ENCODE measurements around the gene AKT3. TPM values are rescaled to one million over a fixed set of nuclear protein-coding genes. Genes with fewer than 3 reads are reported as not detected.
"Not testable (repeated sequence)": the region's sequence is repeated elsewhere in the genome, so short reads cannot be mapped to it uniquely, and the experiment has no call there.

Gene AKT3
- total and polyA plus RNA-seq, 2 donors (not counting 1 experiment from before 2014, with no cell fraction given): 37.8 to 42.0 TPM

DNA sequence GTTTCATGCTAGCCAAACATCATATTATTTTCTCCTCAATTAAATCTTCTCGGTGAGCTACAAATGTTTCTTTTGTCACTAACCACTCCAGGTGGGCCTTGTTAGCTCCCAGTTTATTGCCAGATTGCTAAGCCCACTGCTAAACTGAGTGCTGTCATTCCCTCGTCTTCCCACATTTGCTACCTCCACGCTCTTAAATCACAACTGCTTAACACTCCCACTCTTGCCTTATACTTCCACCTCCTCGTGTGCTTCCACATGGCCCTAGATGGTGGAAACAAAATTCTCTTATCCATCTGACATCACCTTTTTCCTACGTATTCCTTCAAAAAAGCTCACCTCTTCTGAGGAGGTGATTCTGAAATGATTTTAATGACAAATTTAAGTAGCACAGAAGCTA is 34.6 kb upstream of the AKT3 start:
- no peaks in the 10 kb centered on the region for H3K79me2 ChIP-seq (ENCODE audit: control insufficient read depth, insufficient read depth, low read length)
- H4K20me1 ChIP-seq (ENCODE audit: control insufficient read depth, extremely low read depth, insufficient read depth, low read length): no peaks in the 10 kb centered on the region
- TF ChIP-seq, protein P1, sequence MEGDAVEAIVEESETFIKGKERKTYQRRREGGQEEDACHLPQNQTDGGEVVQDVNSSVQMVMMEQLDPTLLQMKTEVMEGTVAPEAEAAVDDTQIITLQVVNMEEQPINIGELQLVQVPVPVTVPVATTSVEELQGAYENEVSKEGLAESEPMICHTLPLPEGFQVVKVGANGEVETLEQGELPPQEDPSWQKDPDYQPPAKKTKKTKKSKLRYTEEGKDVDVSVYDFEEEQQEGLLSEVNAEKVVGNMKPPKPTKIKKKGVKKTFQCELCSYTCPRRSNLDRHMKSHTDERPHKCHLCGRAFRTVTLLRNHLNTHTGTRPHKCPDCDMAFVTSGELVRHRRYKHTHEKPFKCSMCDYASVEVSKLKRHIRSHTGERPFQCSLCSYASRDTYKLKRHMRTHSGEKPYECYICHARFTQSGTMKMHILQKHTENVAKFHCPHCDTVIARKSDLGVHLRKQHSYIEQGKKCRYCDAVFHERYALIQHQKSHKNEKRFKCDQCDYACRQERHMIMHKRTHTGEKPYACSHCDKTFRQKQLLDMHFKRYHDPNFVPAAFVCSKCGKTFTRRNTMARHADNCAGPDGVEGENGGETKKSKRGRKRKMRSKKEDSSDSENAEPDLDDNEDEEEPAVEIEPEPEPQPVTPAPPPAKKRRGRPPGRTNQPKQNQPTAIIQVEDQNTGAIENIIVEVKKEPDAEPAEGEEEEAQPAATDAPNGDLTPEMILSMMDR (conservative IDR thresholded peaks at IDR 0.05 in 1 of 2, IDR thresholded peaks at IDR 0.05 in 1 of 2; ENCODE audit: low read depth in 1 of 2, low read length in 2 of 2): no peak
- no peak for TF ChIP-seq EZH2 (IDR thresholded peaks at IDR 0.05; ENCODE audit: low read length, missing control alignments)
- no peaks in the 10 kb centered on the region for H3K36me3 ChIP-seq (ENCODE audit: control insufficient read depth, insufficient read depth, low read length)
- no peak overlapping the region for H3K4me3 ChIP-seq (replicated peaks in 1 of 4; ENCODE audit: control extremely low read depth in 1 of 4, insufficient read depth in 1 of 4, low read depth in 3 of 4, low read length in 4 of 4)
- H3K4me1 ChIP-seq (ENCODE audit: control insufficient read depth, extremely low read depth, insufficient read depth, low read length): peaks cover 2% of the 10 kb centered on the region
- H3K27ac ChIP-seq (ENCODE audit: insufficient read depth, low read length): no peak overlapping the region
- H3K27me3 ChIP-seq (ENCODE audit: control insufficient read depth, insufficient read depth, low read length): no peaks in the 10 kb centered on the region
- H3K9ac ChIP-seq (ENCODE audit: insufficient read depth, low read length): no peak overlapping the region
- DNase-seq (ENCODE audit: low read depth in 2 of 2): no peak
- H3K4me2 ChIP-seq (ENCODE audit: extremely low read depth, insufficient read depth, low read length): no peak overlapping the region
- no peak overlapping the region for H2AFZ ChIP-seq (ENCODE audit: low read length)
- no peaks in the 10 kb centered on the region for H3K9me3 ChIP-seq (ENCODE audit: control insufficient read depth, insufficient read depth, low read depth, low read length)

- DNase-seq (ENCODE audit: low read depth in 2 of 2): peak in 1 of 2 donors; percentile 97
Measured at GRCh38 chr1:243883551-243883950, 33.5 kb upstream of the AKT3 start.

DNA sequence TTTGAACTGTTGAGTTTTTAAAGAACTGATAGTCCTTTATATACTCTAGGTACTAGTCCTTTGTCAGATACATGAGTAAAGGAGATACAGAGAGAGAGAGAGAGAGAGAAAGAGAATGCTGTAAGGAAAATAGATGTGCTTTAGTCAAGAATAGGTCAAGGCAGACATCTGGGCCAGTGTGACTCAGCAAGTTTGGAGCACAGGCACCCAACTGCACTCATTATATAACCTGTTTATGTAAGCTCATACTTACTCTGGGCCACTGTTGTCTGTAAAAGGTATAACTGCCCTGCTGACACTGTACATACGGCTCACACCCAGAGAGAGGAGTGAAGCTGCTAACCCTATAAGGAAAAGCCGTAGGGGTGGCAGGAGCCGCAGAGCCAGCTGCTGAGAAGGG is 32.2 kb upstream of the AKT3 start:
- peaks cover 2% of the 10 kb centered on the region for H3K4me1 ChIP-seq (ENCODE audit: control insufficient read depth, extremely low read depth, insufficient read depth, low read length)
- no peaks in the 10 kb centered on the region for H3K36me3 ChIP-seq (ENCODE audit: control insufficient read depth, insufficient read depth, low read length)
- no peaks in the 10 kb centered on the region for H3K79me2 ChIP-seq (ENCODE audit: control insufficient read depth, insufficient read depth, low read length)
- no peak overlapping the region for H3K27ac ChIP-seq (ENCODE audit: insufficient read depth, low read length)
- H3K9me3 ChIP-seq (ENCODE audit: control insufficient read depth, insufficient read depth, low read depth, low read length): no peaks in the 10 kb centered on the region
- no peak overlapping the region for H3K4me3 ChIP-seq (replicated peaks in 1 of 4; ENCODE audit: control extremely low read depth in 1 of 4, insufficient read depth in 1 of 4, low read depth in 3 of 4, low read length in 4 of 4)
- TF ChIP-seq EZH2 (IDR thresholded peaks at IDR 0.05; ENCODE audit: low read length, missing control alignments): no peak
- TF ChIP-seq, protein P1 (conservative IDR thresholded peaks at IDR 0.05 in 1 of 2, IDR thresholded peaks at IDR 0.05 in 1 of 2; ENCODE audit: low read depth in 1 of 2, low read length in 2 of 2): no peak
- H2AFZ ChIP-seq (ENCODE audit: low read length): no peak overlapping the region
- H3K9ac ChIP-seq (ENCODE audit: insufficient read depth, low read length): no peak overlapping the region
- H4K20me1 ChIP-seq (ENCODE audit: control insufficient read depth, extremely low read depth, insufficient read depth, low read length): no peaks in the 10 kb centered on the region
- H3K27me3 ChIP-seq (ENCODE audit: control insufficient read depth, insufficient read depth, low read length): no peaks in the 10 kb centered on the region
- peak overlapping the region; percentile 23 for H3K4me2 ChIP-seq (ENCODE audit: extremely low read depth, insufficient read depth, low read length)
- DNase-seq (ENCODE audit: low read depth in 2 of 2): peak; percentile 17 to 74

More at GRCh38 chr1:243883551-243883950, 33.5 kb upstream of the AKT3 start:
- Histone ChIP-seq H3K36me3 (ENCODE audit: control insufficient read depth, insufficient read depth, low read length) (no peaks in the 10 kb centered on the region), H3K27ac (ENCODE audit: insufficient read depth, low read length) (no peak overlapping the region), H3K9me3 (ENCODE audit: control insufficient read depth, insufficient read depth, low read depth, low read length) (no peaks in the 10 kb centered on the region), H2AFZ (ENCODE audit: low read length) (no peak overlapping the region), H3K27me3 (ENCODE audit: control insufficient read depth, insufficient read depth, low read length) (no peaks in the 10 kb centered on the region), H3K79me2 (ENCODE audit: control insufficient read depth, insufficient read depth, low read length) (no peaks in the 10 kb centered on the region), H3K9ac (ENCODE audit: insufficient read depth, low read length) (no peak overlapping the region), H3K4me1 (ENCODE audit: control insufficient read depth, extremely low read depth, insufficient read depth, low read length) (peaks cover 2% of the 10 kb centered on the region), H3K4me3 (replicated peaks in 1 of 4; ENCODE audit: control extremely low read depth in 1 of 4, insufficient read depth in 1 of 4, low read depth in 3 of 4, low read length in 4 of 4) (no peak overlapping the region), H4K20me1 (ENCODE audit: control insufficient read depth, extremely low read depth, insufficient read depth, low read length) (no peaks in the 10 kb centered on the region), H3K4me2 (ENCODE audit: extremely low read depth, insufficient read depth, low read length) (no peak overlapping the region)
- TF ChIP-seq, protein P1 (conservative IDR thresholded peaks at IDR 0.05 in 1 of 2, IDR thresholded peaks at IDR 0.05 in 1 of 2; ENCODE audit: low read depth in 1 of 2, low read length in 2 of 2): no peak
- no peak for TF ChIP-seq EZH2 (IDR thresholded peaks at IDR 0.05; ENCODE audit: low read length, missing control alignments)

- not testable (repeated sequence) for H3K4me3 ChIP-seq (replicated peaks in 1 of 4; ENCODE audit: control extremely low read depth in 1 of 4, insufficient read depth in 1 of 4, low read depth in 3 of 4, low read length in 4 of 4); H3K27me3 ChIP-seq (ENCODE audit: control insufficient read depth, insufficient read depth, low read length); H3K4me1 ChIP-seq (ENCODE audit: control insufficient read depth, extremely low read depth, insufficient read depth, low read length); H2AFZ ChIP-seq (ENCODE audit: low read length); H3K4me2 ChIP-seq (ENCODE audit: extremely low read depth, insufficient read depth, low read length); H3K27ac ChIP-seq (ENCODE audit: insufficient read depth, low read length); H3K36me3 ChIP-seq (ENCODE audit: control insufficient read depth, insufficient read depth, low read length); H3K79me2 ChIP-seq (ENCODE audit: control insufficient read depth, insufficient read depth, low read length); H4K20me1 ChIP-seq (ENCODE audit: control insufficient read depth, extremely low read depth, insufficient read depth, low read length); H3K9ac ChIP-seq (ENCODE audit: insufficient read depth, low read length); H3K9me3 ChIP-seq (ENCODE audit: control insufficient read depth, insufficient read depth, low read depth, low read length); DNase-seq (ENCODE audit: low read depth in 2 of 2)
Measured at GRCh38 chr1:243877058-243877457, 27.0 kb upstream of the AKT3 start.

Measured in fibroblast of lung (primary cell).